Measurements from ENCODE around the gene SNX11.

DNA sequence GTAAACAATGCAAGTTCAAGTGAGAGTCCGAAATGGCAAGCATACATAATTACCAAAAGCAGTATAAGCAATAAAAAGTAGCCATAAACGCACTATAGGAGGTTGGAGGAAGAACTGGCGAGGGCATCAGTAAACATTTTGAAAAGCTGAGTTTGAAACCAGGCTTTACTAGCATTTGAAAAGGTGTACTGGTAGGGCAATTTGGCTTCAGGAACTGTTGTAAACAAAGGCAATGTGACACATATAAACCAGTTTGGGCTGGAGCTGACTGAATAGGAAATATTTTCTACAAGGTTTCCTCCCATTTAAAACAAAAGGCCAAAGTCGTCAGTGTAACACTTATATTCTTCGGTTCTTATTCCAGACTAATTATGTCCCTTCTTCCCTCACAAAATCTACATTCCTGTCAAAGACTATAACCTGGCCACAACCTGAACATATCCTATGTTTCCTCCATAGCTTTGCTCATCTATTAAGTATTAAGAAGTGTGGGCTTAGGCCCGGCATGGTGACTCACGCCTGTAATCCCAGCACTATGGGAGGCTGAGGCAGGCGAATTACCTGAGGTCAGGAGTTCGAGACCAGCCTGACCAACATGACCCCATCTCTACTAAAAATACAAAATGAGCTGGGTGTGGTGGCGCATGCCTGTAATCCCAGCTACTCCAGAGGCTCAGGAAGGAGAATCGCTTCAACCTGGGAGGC is 14.1 kb upstream of the SNX11 start:
- TF ChIP-seq CEBPB (IDR thresholded peaks at IDR 0.05; ENCODE audit: low read depth): no peak
- TF ChIP-seq, protein P1, sequence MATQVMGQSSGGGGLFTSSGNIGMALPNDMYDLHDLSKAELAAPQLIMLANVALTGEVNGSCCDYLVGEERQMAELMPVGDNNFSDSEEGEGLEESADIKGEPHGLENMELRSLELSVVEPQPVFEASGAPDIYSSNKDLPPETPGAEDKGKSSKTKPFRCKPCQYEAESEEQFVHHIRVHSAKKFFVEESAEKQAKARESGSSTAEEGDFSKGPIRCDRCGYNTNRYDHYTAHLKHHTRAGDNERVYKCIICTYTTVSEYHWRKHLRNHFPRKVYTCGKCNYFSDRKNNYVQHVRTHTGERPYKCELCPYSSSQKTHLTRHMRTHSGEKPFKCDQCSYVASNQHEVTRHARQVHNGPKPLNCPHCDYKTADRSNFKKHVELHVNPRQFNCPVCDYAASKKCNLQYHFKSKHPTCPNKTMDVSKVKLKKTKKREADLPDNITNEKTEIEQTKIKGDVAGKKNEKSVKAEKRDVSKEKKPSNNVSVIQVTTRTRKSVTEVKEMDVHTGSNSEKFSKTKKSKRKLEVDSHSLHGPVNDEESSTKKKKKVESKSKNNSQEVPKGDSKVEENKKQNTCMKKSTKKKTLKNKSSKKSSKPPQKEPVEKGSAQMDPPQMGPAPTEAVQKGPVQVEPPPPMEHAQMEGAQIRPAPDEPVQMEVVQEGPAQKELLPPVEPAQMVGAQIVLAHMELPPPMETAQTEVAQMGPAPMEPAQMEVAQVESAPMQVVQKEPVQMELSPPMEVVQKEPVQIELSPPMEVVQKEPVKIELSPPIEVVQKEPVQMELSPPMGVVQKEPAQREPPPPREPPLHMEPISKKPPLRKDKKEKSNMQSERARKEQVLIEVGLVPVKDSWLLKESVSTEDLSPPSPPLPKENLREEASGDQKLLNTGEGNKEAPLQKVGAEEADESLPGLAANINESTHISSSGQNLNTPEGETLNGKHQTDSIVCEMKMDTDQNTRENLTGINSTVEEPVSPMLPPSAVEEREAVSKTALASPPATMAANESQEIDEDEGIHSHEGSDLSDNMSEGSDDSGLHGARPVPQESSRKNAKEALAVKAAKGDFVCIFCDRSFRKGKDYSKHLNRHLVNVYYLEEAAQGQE (IDR thresholded peaks at IDR 0.05; ENCODE audit: low read depth): no peak
- TF ChIP-seq SIN3A (IDR thresholded peaks at IDR 0.05; ENCODE audit: low read depth): no peak
- TF ChIP-seq, protein P2, sequence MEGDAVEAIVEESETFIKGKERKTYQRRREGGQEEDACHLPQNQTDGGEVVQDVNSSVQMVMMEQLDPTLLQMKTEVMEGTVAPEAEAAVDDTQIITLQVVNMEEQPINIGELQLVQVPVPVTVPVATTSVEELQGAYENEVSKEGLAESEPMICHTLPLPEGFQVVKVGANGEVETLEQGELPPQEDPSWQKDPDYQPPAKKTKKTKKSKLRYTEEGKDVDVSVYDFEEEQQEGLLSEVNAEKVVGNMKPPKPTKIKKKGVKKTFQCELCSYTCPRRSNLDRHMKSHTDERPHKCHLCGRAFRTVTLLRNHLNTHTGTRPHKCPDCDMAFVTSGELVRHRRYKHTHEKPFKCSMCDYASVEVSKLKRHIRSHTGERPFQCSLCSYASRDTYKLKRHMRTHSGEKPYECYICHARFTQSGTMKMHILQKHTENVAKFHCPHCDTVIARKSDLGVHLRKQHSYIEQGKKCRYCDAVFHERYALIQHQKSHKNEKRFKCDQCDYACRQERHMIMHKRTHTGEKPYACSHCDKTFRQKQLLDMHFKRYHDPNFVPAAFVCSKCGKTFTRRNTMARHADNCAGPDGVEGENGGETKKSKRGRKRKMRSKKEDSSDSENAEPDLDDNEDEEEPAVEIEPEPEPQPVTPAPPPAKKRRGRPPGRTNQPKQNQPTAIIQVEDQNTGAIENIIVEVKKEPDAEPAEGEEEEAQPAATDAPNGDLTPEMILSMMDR (IDR thresholded peaks at IDR 0.05 in 2 of 3, conservative IDR thresholded peaks at IDR 0.05 in 1 of 3; ENCODE audit: borderline replicate concordance in 1 of 3, insufficient read depth in 1 of 3, low read depth in 2 of 3, low read length in 2 of 3): no peak
- no peak for TF ChIP-seq POLR2A (IDR thresholded peaks at IDR 0.05; ENCODE audit: borderline replicate concordance, extremely low read depth, insufficient read depth, insufficient read length)
- TF ChIP-seq POLR2AphosphoS5 (IDR thresholded peaks at IDR 0.05; ENCODE audit: low read depth, low read length): no peak
- TF ChIP-seq EZH2phosphoT487 (IDR thresholded peaks at IDR 0.05; ENCODE audit: borderline replicate concordance): no peak
- TF ChIP-seq ZNF274 (IDR thresholded peaks at IDR 0.05; ENCODE audit: low read depth, low read length): no peak
- TF ChIP-seq ELF1 (IDR thresholded peaks at IDR 0.05; ENCODE audit: borderline replicate concordance, low read depth): no peak
- TF ChIP-seq, protein P3, sequence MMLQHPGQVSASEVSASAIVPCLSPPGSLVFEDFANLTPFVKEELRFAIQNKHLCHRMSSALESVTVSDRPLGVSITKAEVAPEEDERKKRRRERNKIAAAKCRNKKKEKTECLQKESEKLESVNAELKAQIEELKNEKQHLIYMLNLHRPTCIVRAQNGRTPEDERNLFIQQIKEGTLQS (IDR thresholded peaks at IDR 0.05): no peak
- TF ChIP-seq YY1 (IDR thresholded peaks at IDR 0.05; ENCODE audit: extremely low read depth, insufficient replicate concordance, low read depth, low read length): no peak
- no peak for TF ChIP-seq JUND (IDR thresholded peaks at IDR 0.05)
